Measurements from ENCODE around the gene AP1AR.

The AP1AR gene

GRCh38 chr4:112311516-112311915, 79.9 kb downstream of the AP1AR start:
- DNase-seq, result no peak

GRCh38 chr4:112312610-112313239, 81.1 kb downstream of the AP1AR start:
- no peak for DNase-seq

GRCh38 chr4:112315446-112315845, 83.9 kb downstream of the AP1AR start:
- DNase-seq, result no peak

- no peak for DNase-seq
These were observed 84.8 kb downstream of the AP1AR start for GRCh38 chr4:112316360-112316759.

GRCh38 chr4:112318239-112319142, 86.9 kb downstream of the AP1AR start:
- no peak for DNase-seq

All from amygdala (tissue), 56 donors.